SK-N-MC (cell line): ENCODE data around the gene COQ7.

Source experiments
- EZH2 ChIP-seq: fragments of 200-600 bp; sonication (generic); IDR thresholded peaks from one replicate; pipeline ENCODE4 v1.6.1; 2017; ENCODE audit warnings: antibody characterized with exemption
- POLR2AphosphoS5 ChIP-seq: IDR thresholded peaks from 2 replicates; pipeline ENCODE4 v1.6.1; 2012; ENCODE audit warnings: mild to moderate bottlenecking, low read depth, low read length, borderline replicate concordance

GRCh38 chr16:19083670-19084069 lies 16.3 kb downstream of the COQ7 start:
- TF ChIP-seq POLR2AphosphoS5 = no peak
- TF ChIP-seq EZH2 = no peak
